Dermis blood vessel endothelial cell (primary cell): ENCODE data around the gene AK1. TPM values are rescaled to one million over a fixed set of nuclear protein-coding genes. Genes with fewer than 3 reads are reported as not detected.
A peak's percentile ranks its signal among the peaks of the same experiment; 100 is the strongest.
"Not testable (repeated sequence)": the region's sequence is repeated elsewhere in the genome, so short reads cannot be mapped to it uniquely, and the experiment has no call there.

Experiments used
- DNase-seq: peaks from one replicate; pipeline ENCODE4 v3.0.0; 2010
- total RNA-seq: library from RNA; depleted of rRNA; stranded (reverse); fragments of >200 nt; gene quantifications from 2 replicates; pipeline ENCODE4 v1.2.3, GENCODE V29; 2014

The AK1 gene
- total RNA-seq, 1 donor from 2014 or later = 22.0 TPM

- DNase-seq = no peak
These were observed 6.5 kb upstream of the AK1 start for GRCh38 chr9:127883959-127884358.

DNA sequence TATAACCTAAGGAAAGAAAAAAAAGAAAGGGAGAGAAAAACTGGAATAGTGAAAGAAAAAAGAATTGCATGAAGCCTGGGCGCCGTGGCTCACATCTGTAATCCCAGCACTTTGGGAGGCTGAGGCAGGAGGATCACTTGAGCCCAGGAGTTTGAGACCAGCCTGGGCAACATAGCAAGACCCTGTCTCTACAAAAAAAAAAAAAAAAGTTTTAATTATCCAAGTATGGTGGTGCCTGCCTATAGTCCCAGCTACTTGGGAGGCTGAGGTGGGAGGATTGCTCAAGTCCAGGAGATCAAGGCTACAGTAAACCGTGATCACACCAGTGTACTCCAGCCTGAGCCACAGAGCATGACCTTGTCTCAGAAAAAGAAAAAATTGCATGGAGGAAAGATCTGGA lies 4.2 kb upstream of the AK1 start:
- DNase-seq = not testable (repeated sequence)

- DNase-seq = no peak
These were observed 2.7 kb upstream of the AK1 start for GRCh38 chr9:127880143-127880542.

DNA sequence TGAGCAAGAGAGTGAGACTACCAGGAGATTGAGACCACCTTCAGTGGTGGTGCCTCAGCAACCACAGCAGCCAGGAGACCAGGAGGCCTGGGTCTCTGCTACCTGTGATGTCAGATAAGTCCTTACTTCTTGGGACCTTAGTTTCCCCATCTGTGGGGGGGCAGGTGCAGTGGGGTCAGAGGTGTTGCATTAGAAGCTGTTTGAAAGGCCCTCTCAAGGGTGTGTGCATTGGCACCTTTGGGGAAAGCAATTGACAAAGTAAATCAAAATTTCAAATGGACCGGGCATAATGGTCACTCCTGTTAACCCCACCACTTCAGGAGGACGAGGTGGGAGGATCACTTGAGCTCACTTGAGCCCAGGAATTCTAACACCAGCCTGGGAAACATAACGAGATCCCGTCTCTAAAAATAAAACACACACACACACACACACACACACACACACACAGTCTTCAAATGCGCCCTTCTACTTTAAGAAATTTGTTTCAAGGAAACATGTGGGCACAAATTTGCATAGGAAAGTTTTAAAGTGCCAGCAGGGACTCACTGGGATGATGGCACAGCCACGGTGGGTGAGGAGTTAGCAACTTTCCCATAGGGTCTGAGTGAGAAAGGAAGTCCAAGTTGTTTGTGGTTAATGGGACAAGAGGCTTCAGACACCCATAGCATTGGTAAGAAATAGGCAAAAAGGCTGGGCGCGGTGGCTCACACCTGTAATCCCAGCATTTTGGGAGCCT lies 1.3 kb upstream of the AK1 start:
- DNase-seq = no peak

DNA sequence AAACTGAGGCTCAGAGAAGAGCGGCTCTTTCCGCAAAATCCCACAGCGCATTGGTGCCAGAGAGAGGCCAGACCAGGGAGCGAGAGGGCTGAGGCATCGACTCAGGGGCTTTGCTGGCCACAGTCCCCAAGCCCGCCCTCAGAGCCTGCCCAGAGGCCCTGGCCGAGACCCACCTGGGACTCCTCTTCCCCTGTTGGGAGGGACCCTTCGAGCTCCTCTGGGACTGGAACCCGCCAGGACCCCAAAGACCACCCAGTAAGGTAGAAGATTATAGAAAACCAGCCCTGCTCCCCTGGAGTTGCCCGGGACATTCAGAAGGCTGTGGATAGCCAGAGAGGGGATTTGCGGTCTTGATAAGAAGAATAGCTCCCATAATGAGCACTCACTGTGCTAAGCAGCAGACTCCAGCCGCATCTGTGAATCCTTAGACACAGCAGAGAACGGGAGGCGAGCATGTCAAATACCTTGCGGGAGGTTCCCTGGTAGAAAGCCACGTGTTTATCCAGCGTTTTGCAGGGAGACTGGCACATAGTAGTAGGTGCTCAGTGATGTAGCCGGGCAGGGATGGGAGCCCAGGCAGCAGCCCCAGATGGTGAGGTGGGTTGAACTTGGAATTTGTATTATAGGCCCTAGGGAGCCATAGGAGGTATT lies 651 bp upstream of the AK1 start:
- DNase-seq = no peak

DNA sequence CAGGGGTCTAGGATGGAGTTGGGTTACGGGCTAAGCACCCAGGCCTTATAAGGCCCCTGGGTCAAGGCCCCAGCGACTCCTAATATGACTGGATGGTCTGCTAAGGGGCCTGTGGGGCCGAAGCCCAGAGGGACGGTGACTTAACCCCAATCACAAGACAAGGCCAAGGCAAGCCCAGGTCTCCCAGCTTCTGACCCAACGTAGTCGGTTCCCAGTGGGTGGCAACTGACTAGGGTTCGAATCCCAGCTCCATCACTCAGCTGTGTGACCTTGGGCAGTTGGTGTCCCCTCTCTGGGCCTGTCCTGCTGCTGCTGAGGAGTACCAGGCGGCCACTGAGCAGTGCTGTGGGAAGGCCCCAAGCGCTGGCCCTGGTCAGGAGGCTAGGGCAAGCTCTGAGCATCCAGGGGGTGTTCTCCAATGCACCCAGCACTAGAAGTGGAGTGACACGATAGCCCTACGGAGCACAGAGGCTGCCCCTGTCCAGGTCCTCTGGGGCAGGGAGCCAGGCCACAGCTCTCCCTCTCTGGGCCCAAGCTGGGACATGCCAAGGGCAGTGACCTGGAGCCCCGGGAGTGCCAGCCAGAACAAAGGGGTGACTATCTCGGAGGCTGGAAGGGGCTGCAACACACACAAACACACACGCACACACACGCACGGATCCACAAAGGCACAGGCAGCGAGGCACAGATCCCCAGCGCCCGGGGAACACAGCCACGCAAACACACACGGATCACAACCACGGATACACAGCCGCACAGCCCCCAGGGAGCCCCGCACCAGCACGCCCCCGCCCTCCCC lies 512 bp downstream of the AK1 start:
- peak; percentile 39 for DNase-seq

- DNase-seq = no peak
These were observed 1.3 kb downstream of the AK1 start for GRCh38 chr9:127876026-127876763.

GRCh38 chr9:127875306-127875966 lies 2.0 kb downstream of the AK1 start:
- DNase-seq = no peak

GRCh38 chr9:127874301-127875221 lies 2.9 kb downstream of the AK1 start:
- DNase-seq = no peak

DNA sequence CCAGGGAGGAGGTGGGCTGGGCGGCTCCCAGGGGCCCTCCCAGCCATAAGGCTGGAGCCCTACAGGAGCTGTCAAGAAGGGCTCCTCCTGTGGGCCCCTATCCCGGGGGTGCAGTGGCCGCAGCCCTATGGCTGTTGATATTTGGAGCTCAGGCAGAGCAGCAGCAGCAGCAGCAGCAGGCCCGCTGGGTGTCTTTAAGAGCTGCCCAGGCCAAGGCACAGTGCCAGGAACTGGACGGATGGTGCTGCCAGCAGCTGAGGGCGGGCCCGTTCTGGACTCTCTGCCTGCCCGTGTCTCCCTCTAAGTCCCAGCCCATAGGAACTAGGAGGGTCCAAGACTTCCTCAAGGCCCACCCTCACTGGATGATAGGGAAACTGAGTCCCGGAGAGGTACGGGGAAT lies 3.6 kb downstream of the AK1 start:
- DNase-seq = peak; percentile 44

DNA sequence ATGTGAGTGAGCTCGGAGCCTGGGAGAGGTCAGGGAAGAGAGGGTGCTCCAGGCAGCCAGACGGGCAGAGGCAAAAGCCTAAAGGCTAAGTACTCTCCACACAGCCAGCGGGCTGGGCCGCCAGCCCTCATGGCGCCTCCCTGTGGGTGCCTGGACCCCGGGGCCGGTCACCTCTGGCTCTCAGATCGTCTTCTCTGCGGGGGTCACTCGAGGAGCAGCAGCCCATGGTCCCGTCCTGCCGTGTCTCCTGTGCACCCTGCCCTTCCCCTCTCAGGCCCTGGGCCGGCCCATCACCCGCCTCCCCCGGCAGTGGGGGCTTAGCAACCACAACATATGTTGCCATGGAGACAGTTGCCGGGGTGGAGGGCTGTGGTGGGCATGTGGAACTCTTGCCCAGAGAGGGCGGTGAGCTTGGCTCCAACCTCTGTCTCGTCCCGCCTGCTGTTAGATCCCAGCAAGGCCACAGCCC lies 4.2 kb downstream of the AK1 start:
- DNase-seq = no peak

DNA sequence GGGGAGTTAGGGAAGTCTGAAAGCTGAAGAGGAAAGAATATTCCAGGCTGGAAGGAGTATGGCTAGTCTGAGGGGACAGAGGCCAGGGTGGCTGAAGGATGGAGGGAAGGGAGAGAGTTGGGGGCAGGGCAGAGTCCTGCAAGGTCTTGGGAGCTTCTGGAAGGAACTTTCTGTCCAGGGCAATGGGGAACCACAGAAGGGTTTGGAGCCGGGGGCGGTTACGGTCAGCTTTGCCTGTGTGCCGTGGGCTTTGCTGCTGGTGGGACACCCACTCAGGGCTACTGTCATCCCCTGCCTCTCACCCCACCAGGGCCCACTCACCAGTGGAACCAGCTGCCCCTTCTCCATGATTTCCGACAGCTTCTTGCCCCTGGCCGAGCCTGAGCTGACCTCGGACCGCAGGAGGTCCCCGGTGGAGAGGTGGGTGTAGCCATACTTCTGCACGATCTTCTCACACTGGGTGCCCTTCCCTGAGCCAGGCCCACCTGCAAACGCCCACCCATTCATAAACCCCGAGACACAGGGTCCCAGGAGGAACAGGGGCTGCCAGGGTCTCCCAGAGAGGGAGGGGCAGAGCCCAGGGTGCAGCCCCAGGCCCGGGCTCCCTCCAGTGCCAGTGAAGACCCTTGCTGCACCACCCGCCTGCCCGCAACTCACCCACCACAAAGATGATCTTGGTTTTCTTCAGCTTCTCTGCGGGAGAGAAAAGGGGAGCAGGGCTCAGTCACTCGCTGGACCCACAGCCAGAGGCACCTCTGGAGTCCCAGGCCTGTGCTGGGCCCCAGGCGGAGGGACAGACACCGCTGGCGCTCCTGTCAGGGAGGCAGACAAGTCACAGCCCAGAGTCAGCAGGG lies 4.9 kb downstream of the AK1 start:
- no peak for DNase-seq

DNA sequence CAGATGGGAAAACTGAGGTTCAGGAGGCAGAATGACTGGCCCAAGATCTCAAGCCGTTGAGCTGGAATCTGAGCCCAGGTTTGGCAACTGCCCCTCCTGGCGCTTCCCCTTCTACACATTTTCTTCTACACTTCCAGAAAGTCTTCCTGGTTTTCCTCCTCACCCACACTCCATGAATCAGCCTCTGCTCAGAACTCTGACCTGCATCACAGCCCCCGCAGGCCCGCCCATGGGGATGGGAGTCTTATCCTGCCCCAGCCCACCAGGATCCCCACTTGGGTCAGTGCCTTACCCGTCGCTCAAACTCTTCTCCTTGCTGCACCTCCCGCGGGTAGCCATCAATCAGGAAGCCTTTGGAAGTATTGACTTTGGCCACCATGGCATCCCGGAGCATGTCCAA lies 5.9 kb downstream of the AK1 start:
- no peak for DNase-seq

- DNase-seq = no peak
These were observed 6.6 kb downstream of the AK1 start for GRCh38 chr9:127870887-127871286.

GRCh38 chr9:127870153-127870491 lies 7.4 kb downstream of the AK1 start:
- not testable (repeated sequence) for DNase-seq

GRCh38 chr9:127869310-127870152 lies 7.9 kb downstream of the AK1 start:
- peak; percentile 93 for DNase-seq

DNA sequence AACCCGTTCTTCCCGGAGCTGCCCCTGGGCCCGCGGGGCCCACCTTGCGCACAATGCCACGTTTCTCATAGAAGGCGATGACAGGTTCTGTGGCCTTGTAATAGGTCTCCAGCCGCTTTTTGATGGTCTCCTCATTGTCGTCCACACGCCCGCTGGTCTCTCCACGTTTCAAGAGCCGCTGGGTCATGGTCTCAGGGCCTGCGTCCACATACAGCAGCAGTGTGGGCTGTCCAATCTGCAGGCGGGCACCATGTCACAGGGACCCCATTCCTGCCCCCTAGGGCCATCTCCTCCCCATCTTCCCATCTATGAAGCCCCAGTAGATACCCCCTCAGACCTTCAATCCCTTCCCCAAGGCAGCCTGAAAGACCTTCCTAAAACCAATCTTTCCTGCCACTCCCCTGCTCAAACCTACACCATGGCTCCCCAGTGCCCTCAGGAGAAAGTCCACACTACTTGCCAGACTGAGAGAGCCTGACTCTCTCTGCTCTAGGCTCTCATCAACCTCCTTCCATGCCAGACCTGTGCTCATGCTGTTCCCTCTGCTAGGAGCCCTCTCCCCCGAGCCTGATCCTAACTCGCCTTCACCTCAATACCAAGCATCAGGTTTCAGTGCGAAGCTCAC lies 9.1 kb downstream of the AK1 start:
- DNase-seq = no peak

GRCh38 chr9:127867356-127868277 lies 9.9 kb downstream of the AK1 start:
- peak; percentile 80 for DNase-seq
